Vagina (tissue), 2 donors: ENCODE measurements around the gene DMAC2L.

Source experiments
- POLR2A ChIP-seq, 2 donors: fragments of 450-650 bp; IDR thresholded peaks; one replicate each; pipeline ENCODE4 v1.6.1; 2017; ENCODE audit warnings: antibody characterized with exemption in 2 of 2, mild to moderate bottlenecking in 2 of 2, moderate library complexity in 2 of 2
- POLR2AphosphoS5 ChIP-seq, 2 donors: sonication (generic); formaldehyde crosslinking; IDR thresholded peaks; one replicate each; pipeline ENCODE4 v1.9.0; 2017; ENCODE audit warnings: antibody characterized with exemption in 2 of 2, mild to moderate bottlenecking in 2 of 2, low read depth in 1 of 2; ENCODE audit not compliant: insufficient read depth in 1 of 2
- TF ChIP-seq, protein P1 (sequence below), 3 experiments: fragments of 450-650 bp in 2 of 3; fragments of 200-600 bp in 1 of 3; sonication (generic) in 1 of 3; IDR thresholded peaks; one replicate each; pipeline ENCODE4 v1.5.1; 2017 to 2019; ENCODE audit warnings: antibody characterized with exemption in 3 of 3, mild to moderate bottlenecking in 2 of 3, moderate library complexity in 2 of 3

DNA sequence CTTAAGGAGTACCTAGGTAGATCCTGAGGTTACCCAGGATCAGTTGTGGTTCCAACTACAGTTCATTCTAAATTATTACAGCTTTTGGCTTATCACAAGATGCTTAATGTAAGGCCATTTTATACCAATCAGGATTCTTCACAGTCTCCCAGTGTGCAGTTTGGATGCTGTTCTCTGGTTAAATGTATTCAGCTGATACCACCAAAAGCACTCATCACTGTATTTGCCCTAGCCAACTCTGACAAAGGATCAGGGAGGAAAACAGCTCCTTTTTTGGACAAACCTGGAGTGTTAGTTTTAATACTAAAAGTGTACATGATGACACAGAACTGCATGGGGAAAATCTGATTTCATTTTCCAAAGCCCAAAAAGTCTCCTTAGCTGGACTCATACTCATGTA is 19.5 kb downstream of the DMAC2L start:
- TF ChIP-seq, protein P1, sequence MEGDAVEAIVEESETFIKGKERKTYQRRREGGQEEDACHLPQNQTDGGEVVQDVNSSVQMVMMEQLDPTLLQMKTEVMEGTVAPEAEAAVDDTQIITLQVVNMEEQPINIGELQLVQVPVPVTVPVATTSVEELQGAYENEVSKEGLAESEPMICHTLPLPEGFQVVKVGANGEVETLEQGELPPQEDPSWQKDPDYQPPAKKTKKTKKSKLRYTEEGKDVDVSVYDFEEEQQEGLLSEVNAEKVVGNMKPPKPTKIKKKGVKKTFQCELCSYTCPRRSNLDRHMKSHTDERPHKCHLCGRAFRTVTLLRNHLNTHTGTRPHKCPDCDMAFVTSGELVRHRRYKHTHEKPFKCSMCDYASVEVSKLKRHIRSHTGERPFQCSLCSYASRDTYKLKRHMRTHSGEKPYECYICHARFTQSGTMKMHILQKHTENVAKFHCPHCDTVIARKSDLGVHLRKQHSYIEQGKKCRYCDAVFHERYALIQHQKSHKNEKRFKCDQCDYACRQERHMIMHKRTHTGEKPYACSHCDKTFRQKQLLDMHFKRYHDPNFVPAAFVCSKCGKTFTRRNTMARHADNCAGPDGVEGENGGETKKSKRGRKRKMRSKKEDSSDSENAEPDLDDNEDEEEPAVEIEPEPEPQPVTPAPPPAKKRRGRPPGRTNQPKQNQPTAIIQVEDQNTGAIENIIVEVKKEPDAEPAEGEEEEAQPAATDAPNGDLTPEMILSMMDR (IDR thresholded peaks at IDR 0.05) = no peak
- TF ChIP-seq POLR2A (IDR thresholded peaks at IDR 0.05) (no peak), POLR2AphosphoS5 (IDR thresholded peaks at IDR 0.05; ENCODE audit: insufficient read depth in 1 of 2, low read depth in 1 of 2) (no peak)
